HG02623 (cell line): ENCODE measurements around the gene MYOM1.
"Not testable (repeated sequence)": the region's sequence is repeated elsewhere in the genome, so short reads cannot be mapped to it uniquely, and the experiment has no call there.

Experiments
- ATAC-seq: cut with Tn5 transposase; IDR thresholded peaks from one replicate; pipeline ENCODE4 v1.9.1; 2021; ENCODE audit warnings: moderate library complexity; ENCODE audit not compliant: unreplicated experiment

MYOM1 gene

GRCh38 chr18:3061581-3062312 is 158.0 kb downstream of the MYOM1 start:
- ATAC-seq, result no peak

GRCh38 chr18:3060667-3061580 is 158.8 kb downstream of the MYOM1 start:
- no peak for ATAC-seq

GRCh38 chr18:3059272-3059671 is 160.5 kb downstream of the MYOM1 start:
- no peak for ATAC-seq

GRCh38 chr18:3058328-3059191 is 161.2 kb downstream of the MYOM1 start:
- ATAC-seq, result no peak

- no peak for ATAC-seq
Measured at GRCh38 chr18:3057526-3057925, 162.2 kb downstream of the MYOM1 start.

GRCh38 chr18:3056311-3056710 is 163.5 kb downstream of the MYOM1 start:
- ATAC-seq, result no peak

- no peak for ATAC-seq
Measured at GRCh38 chr18:3055816-3056215, 164.0 kb downstream of the MYOM1 start.

- ATAC-seq, result no peak
Measured at GRCh38 chr18:3055186-3055728, 164.5 kb downstream of the MYOM1 start.

GRCh38 chr18:3054780-3055179 is 165.0 kb downstream of the MYOM1 start:
- ATAC-seq, result no peak

GRCh38 chr18:3054214-3054613 is 165.6 kb downstream of the MYOM1 start:
- ATAC-seq, result no peak

- ATAC-seq, result no peak
Measured at GRCh38 chr18:3053081-3053480, 166.7 kb downstream of the MYOM1 start.

- ATAC-seq, result no peak
Measured at GRCh38 chr18:3052411-3052758, 167.4 kb downstream of the MYOM1 start.

- ATAC-seq, result no peak
Measured at GRCh38 chr18:3051718-3052410, 167.9 kb downstream of the MYOM1 start.

GRCh38 chr18:3049897-3050454 is 169.8 kb downstream of the MYOM1 start:
- ATAC-seq, result not testable (repeated sequence)

GRCh38 chr18:3048820-3049349 is 170.9 kb downstream of the MYOM1 start:
- no peak for ATAC-seq

- ATAC-seq, result no peak
Measured at GRCh38 chr18:3048121-3048520, 171.6 kb downstream of the MYOM1 start.

GRCh38 chr18:3046216-3046808 is 173.5 kb downstream of the MYOM1 start:
- no peak for ATAC-seq

GRCh38 chr18:3044931-3045698 is 174.7 kb downstream of the MYOM1 start:
- ATAC-seq, result no peak

GRCh38 chr18:3042379-3042778 is 177.4 kb downstream of the MYOM1 start:
- ATAC-seq, result no peak
